ENCODE data around the gene ALDOC. TPM values are rescaled to one million over a fixed set of nuclear protein-coding genes. Genes with fewer than 3 reads are reported as not detected.

Gene ALDOC
- total and polyA plus RNA-seq, 2 donors (not counting 1 experiment from before 2014, with no cell fraction given) = 16.7 to 26.6 TPM

GRCh38 chr17:28585851-28586250 is 9.2 kb upstream of the ALDOC start:
- TF ChIP-seq CTCF (IDR thresholded peaks at IDR 0.05) = no peak
- TF ChIP-seq EZH2 (IDR thresholded peaks at IDR 0.05; ENCODE audit: borderline replicate concordance, insufficient read depth, low read depth, low read length, poor library complexity, severe bottlenecking) = no peak
- ChIA-PET POLR2A (no interaction called here), CTCF (no interaction called here)
- H3K9ac ChIP-seq (ENCODE audit: low read length) = no peak overlapping the region
- H3K36me3 ChIP-seq (replicated peaks in 1 of 2; ENCODE audit: control extremely low read depth in 1 of 2, control insufficient read depth in 1 of 2, extremely low read depth in 1 of 2, insufficient read depth in 2 of 2, low read length in 1 of 2) = peaks cover 0 to 7% of the 10 kb centered on the region in 2 experiments
- H3K27ac ChIP-seq (ENCODE audit: low read length in 2 of 2) = no peak overlapping the region
- DNase-seq = no peak
- no peak for ATAC-seq (ENCODE audit: low read depth)
- H2AFZ ChIP-seq (ENCODE audit: insufficient read depth, low read depth, low read length, poor library complexity, severe bottlenecking) = no peak overlapping the region
- no peak overlapping the region for H3K4me3 Mint-ChIP-seq
- WGBS (ENCODE audit: insufficient coverage) = 83% methylated on average over 1 of the region's 3 CpGs
- H4K20me1 ChIP-seq (ENCODE audit: control insufficient read depth, insufficient read depth, low read length, poor library complexity, severe bottlenecking) = no peaks in the 10 kb centered on the region
- H3K79me2 ChIP-seq (ENCODE audit: control insufficient read depth, insufficient read depth, low read length) = no peaks in the 10 kb centered on the region
- intact Hi-C loops (cut with micrococcal nuclease) = no loop called here
- no peaks in the 10 kb centered on the region for H3K9me3 ChIP-seq (ENCODE audit: control extremely low read depth in 1 of 3, control insufficient read depth in 2 of 3, insufficient read depth in 1 of 3, low read length in 2 of 3)
- no peak overlapping the region for H3K4me2 ChIP-seq (replicated peaks; ENCODE audit: low read depth, low read length, poor library complexity, severe bottlenecking)
- no peaks in the 10 kb centered on the region for H3K27me3 Mint-ChIP-seq
- no peaks in the 10 kb centered on the region for H3K4me1 Mint-ChIP-seq
- no peak overlapping the region for H3K27ac Mint-ChIP-seq
- H3K9me3 Mint-ChIP-seq (ENCODE audit: insufficient read depth) = no peaks in the 10 kb centered on the region
- H3K4me3 ChIP-seq (ENCODE audit: control extremely low read depth in 1 of 5, extremely low read depth in 1 of 5, insufficient read depth in 1 of 5, low read depth in 2 of 5, low read length in 4 of 5) = no peak overlapping the region
- H3K4me1 ChIP-seq (ENCODE audit: control insufficient read depth in 2 of 2, insufficient read depth in 2 of 2, low read length in 2 of 2) = no peaks in the 10 kb centered on the region
- H3K27me3 ChIP-seq (replicated peaks in 1 of 4; ENCODE audit: control extremely low read depth in 1 of 4, control insufficient read depth in 3 of 4, insufficient read depth in 4 of 4, low read length in 3 of 4) = no peaks in the 10 kb centered on the region

DNA sequence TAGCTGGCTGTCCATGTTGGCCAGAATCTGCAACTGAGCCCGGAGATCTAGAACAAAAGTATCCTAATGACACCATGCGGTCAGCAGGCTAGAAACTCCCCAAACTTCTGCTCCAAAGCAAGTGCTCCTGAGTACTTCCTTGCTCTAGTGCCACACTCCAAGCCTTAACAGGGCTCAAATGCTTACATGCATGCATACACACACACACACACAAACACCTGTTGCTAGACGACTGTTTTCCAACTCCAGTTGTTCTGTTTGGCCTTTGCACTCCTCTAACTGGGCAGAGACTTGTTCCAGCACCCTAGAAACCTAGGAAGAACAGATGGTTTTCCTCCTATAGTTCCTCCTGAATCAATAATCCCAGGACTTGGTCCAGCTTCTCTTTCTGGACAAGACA is 7.7 kb upstream of the ALDOC start:
- Histone ChIP-seq H3K4me1 (ENCODE audit: control insufficient read depth in 2 of 2, insufficient read depth in 2 of 2, low read length in 2 of 2) (no peaks in the 10 kb centered on the region), H4K20me1 (ENCODE audit: control insufficient read depth, insufficient read depth, low read length, poor library complexity, severe bottlenecking) (no peaks in the 10 kb centered on the region), H3K36me3 (replicated peaks in 1 of 2; ENCODE audit: control extremely low read depth in 1 of 2, control insufficient read depth in 1 of 2, extremely low read depth in 1 of 2, insufficient read depth in 2 of 2, low read length in 1 of 2) (peaks cover 0 to 7% of the 10 kb centered on the region in 2 experiments), H2AFZ (ENCODE audit: insufficient read depth, low read depth, low read length, poor library complexity, severe bottlenecking) (no peak overlapping the region), H3K79me2 (ENCODE audit: control insufficient read depth, insufficient read depth, low read length) (no peaks in the 10 kb centered on the region), H3K9ac (ENCODE audit: low read length) (no peak overlapping the region), H3K9me3 (ENCODE audit: control extremely low read depth in 1 of 3, control insufficient read depth in 2 of 3, insufficient read depth in 1 of 3, low read length in 2 of 3) (no peaks in the 10 kb centered on the region), H3K27me3 (replicated peaks in 1 of 4; ENCODE audit: control extremely low read depth in 1 of 4, control insufficient read depth in 3 of 4, insufficient read depth in 4 of 4, low read length in 3 of 4) (no peaks in the 10 kb centered on the region), H3K4me3 (ENCODE audit: control extremely low read depth in 1 of 5, extremely low read depth in 1 of 5, insufficient read depth in 1 of 5, low read depth in 2 of 5, low read length in 4 of 5) (no peak overlapping the region), H3K4me2 (replicated peaks; ENCODE audit: low read depth, low read length, poor library complexity, severe bottlenecking) (no peak overlapping the region), H3K27ac (ENCODE audit: low read length in 2 of 2) (no peak overlapping the region)
- H3K4me3 Mint-ChIP-seq = no peak overlapping the region
- WGBS (ENCODE audit: insufficient coverage) = 92% methylated on average over 3 of the region's 3 CpGs
- no peaks in the 10 kb centered on the region for H3K9me3 Mint-ChIP-seq (ENCODE audit: insufficient read depth)
- H3K4me1 Mint-ChIP-seq = no peaks in the 10 kb centered on the region
- no peak overlapping the region for H3K27ac Mint-ChIP-seq
- intact Hi-C loops (cut with micrococcal nuclease) = no loop called here
- no peaks in the 10 kb centered on the region for H3K27me3 Mint-ChIP-seq
- DNase-seq (no peak), ATAC-seq (ENCODE audit: low read depth) (no peak)
- TF ChIP-seq EZH2 (IDR thresholded peaks at IDR 0.05; ENCODE audit: borderline replicate concordance, insufficient read depth, low read depth, low read length, poor library complexity, severe bottlenecking) (no peak), CTCF (IDR thresholded peaks at IDR 0.05) (no peak)
- CTCF ChIA-PET = no interaction called here
- POLR2A ChIA-PET = no interaction called here

Measured in B cell (primary cell).